Lower lobe of right lung (tissue), 2 donors: ENCODE data around the gene IKBKE. TPM values are rescaled to one million over a fixed set of nuclear protein-coding genes. Genes with fewer than 3 reads are reported as not detected.
A peak's percentile ranks its signal among the peaks of the same experiment; 100 is the strongest.

ENCODE experiments used
- ATAC-seq, 2 donors: fragments of 200-7000 bp; cut with Tn5 transposase; one replicate each; pipeline ENCODE4 v1.9.1; 2020 to 2022; ENCODE audit warnings: mild to moderate bottlenecking in 2 of 2, moderate library complexity in 2 of 2
- DNase-seq: peaks from one replicate; pipeline ENCODE4 v3.0.0-alpha.2; 2020
- H3K27ac ChIP-seq: fragments of 200-600 bp; one replicate; pipeline ENCODE4 v1.8.0; 2022
- H3K27me3 ChIP-seq: fragments of 200-600 bp; one replicate; pipeline ENCODE4 v1.8.0; 2022; ENCODE audit warnings: low read depth
- H3K36me3 ChIP-seq: fragments of 200-600 bp; one replicate; pipeline ENCODE4 v1.8.0; 2022; ENCODE audit warnings: mild to moderate bottlenecking
- H3K4me1 ChIP-seq: fragments of 200-600 bp; one replicate; pipeline ENCODE4 v1.8.0; 2022
- H3K4me3 ChIP-seq: fragments of 200-600 bp; one replicate; pipeline ENCODE4 v1.8.0; 2022; ENCODE audit warnings: mild to moderate bottlenecking
- H3K9me3 ChIP-seq: fragments of 200-600 bp; one replicate; pipeline ENCODE4 v1.8.0; 2022
- CTCF ChIP-seq: fragments of 200-600 bp; IDR thresholded peaks from one replicate; pipeline ENCODE4 v1.8.0; 2022; ENCODE audit warnings: antibody characterized with exemption, mild to moderate bottlenecking
- intact Hi-C: fragments of 100-400 bp; cut with DNase I; formaldehyde crosslinking; loops from one replicate; pipeline ENCODE4 v1.11.0; 2022
- total RNA-seq: library from RNA; stranded (reverse); fragmentation: NEBNext Ultra II Directional; extraction: Animal tissue kit (Norgen Biotek cat#: 25700); gene quantifications from one replicate; pipeline ENCODE4 v1.2.1, GENCODE V29; 2021
- donor health status: DM: no; HTN: yes; CAD: no; lungs with severe emphysema.

Gene IKBKE
- total RNA-seq, 1 donor from 2014 or later = 12.5 TPM

GRCh38 chr1:206512851-206513180, 42.5 kb downstream of the IKBKE start:
- no peak for TF ChIP-seq CTCF
- Histone ChIP-seq H3K27me3 (peaks cover 4% of the 10 kb centered on the region), H3K27ac (peak overlapping the region; percentile 80), H3K36me3 (no peaks in the 10 kb centered on the region), H3K4me3 (no peak overlapping the region), H3K9me3 (no peaks in the 10 kb centered on the region), H3K4me1 (peaks cover 77% of the 10 kb centered on the region)
- ATAC-seq (peak; percentile 46 to 59), DNase-seq (no peak)
- intact Hi-C loops = no loop called here

DNA sequence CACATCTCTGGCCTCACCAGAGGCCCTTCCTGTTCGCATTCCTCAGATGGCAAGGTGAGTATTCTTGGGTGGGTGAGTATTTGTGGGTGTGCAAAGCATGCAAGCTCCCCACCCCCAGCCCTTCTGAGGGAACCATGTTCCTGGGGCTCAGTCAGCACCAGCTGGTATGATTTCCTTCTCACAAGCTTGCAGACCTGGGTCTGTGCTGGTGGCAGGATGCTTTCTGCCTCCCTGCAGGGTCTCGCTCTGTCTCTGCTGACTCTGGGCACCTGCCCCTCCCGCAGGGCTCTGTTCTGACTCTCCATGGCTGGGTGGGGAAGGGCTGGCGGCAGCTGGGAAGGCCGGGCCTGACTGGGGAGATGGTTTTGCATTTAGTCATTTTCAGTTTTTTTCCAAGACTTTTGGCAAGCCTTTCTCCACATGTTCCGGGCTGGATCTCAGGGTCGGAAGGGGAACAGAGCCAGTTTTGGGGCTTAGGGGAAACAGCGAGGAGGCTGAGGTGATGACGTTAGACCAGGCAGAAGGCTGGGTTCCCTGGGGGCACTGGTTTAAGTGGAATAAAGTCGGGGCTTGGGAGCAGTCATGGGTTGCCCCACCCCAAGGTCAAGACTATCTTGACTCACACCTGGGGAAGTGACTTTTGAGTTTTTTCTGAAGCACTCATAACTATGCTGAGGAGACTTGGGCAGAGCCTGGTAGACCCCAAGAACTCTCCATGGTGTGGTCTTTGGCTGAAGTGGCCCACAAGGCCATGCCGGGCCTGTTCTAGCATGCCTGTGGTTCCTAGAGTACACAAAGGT, 43.2 kb downstream of the IKBKE start:
- no peak for TF ChIP-seq CTCF
- no peaks in the 10 kb centered on the region for H3K9me3 ChIP-seq
- DNase-seq (no peak), ATAC-seq (peak; percentile 77 to 79)
- intact Hi-C loops = no loop called here
- peak overlapping the region; percentile 80 for H3K27ac ChIP-seq
- H3K4me3 ChIP-seq = no peak overlapping the region
- H3K27me3 ChIP-seq = no peaks in the 10 kb centered on the region
- peaks cover 70% of the 10 kb centered on the region for H3K4me1 ChIP-seq
- H3K36me3 ChIP-seq = no peaks in the 10 kb centered on the region

GRCh38 chr1:206514813-206515387, 44.6 kb downstream of the IKBKE start:
- Histone ChIP-seq H3K27ac (peak overlapping the region; percentile 80), H3K4me1 (peaks cover 56% of the 10 kb centered on the region), H3K27me3 (no peaks in the 10 kb centered on the region), H3K36me3 (no peaks in the 10 kb centered on the region), H3K9me3 (no peaks in the 10 kb centered on the region), H3K4me3 (no peak overlapping the region)
- no peak for ATAC-seq
- intact Hi-C loops = no loop called here
- no peak for TF ChIP-seq CTCF
- no peak for DNase-seq

DNA sequence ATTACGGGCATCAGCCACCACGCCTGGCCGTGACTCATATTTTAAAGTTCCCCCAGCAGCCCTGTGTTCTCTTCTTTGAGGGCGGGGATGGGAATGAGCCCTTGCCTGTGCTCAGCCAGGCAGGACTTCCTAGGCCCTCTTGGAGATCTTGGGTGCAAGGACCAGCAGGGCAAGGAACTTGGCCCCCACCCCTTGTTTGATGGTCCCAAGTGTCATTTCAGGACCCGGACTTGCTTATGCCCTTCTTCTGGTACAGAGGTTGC, 46.4 kb downstream of the IKBKE start:
- intact Hi-C loops = no loop called here
- Histone ChIP-seq H3K36me3 (no peaks in the 10 kb centered on the region), H3K4me3 (no peak overlapping the region), H3K27me3 (no peaks in the 10 kb centered on the region), H3K9me3 (no peaks in the 10 kb centered on the region), H3K4me1 (peaks cover 52% of the 10 kb centered on the region), H3K27ac (no peak overlapping the region)
- no peak for TF ChIP-seq CTCF
- no peak for DNase-seq
- ATAC-seq = no peak

- H3K27me3 ChIP-seq = no peaks in the 10 kb centered on the region
- no peak overlapping the region for H3K4me3 ChIP-seq
- H3K36me3 ChIP-seq = no peaks in the 10 kb centered on the region
- no peak overlapping the region for H3K27ac ChIP-seq
- DNase-seq (no peak), ATAC-seq (no peak)
- intact Hi-C loops = no loop called here
- H3K9me3 ChIP-seq = no peaks in the 10 kb centered on the region
- no peak for TF ChIP-seq CTCF
- H3K4me1 ChIP-seq = peaks cover 42% of the 10 kb centered on the region
Observed at GRCh38 chr1:206517784-206518183, 47.5 kb downstream of the IKBKE start.
